Liver (tissue), 9 donors: ENCODE measurements around the gene DMRTA2. TPM values are rescaled to one million over a fixed set of nuclear protein-coding genes. Genes with fewer than 3 reads are reported as not detected.

Experiments used
- DNase-seq: peaks from one replicate; pipeline ENCODE4 v3.0.0-alpha.2; 2017; ENCODE audit warnings: low spot score
- H3K27ac ChIP-seq, 2 donors: one replicate each; pipeline ENCODE4 v1.7.0; 2013; ENCODE audit warnings: inconsistent platforms in 2 of 2, low read length in 2 of 2, control low read depth in 1 of 2, low read depth in 1 of 2, mild to moderate bottlenecking in 1 of 2
- H3K27me3 ChIP-seq, 4 donors: one replicate each; pipeline versions ENCODE4 v1.6.1 to v1.7.0; 2013; ENCODE audit warnings: low read length in 3 of 4, inconsistent platforms in 1 of 4, mild to moderate bottlenecking in 1 of 4, moderate library complexity in 1 of 4; ENCODE audit not compliant: control insufficient read depth in 4 of 4, insufficient read depth in 4 of 4
- H3K36me3 ChIP-seq, 4 donors: one replicate each; pipeline versions ENCODE4 v1.6.1 to v1.7.0; 2013; ENCODE audit warnings: low read length in 3 of 4, mild to moderate bottlenecking in 3 of 4, low read depth in 1 of 4, moderate library complexity in 1 of 4; ENCODE audit not compliant: control insufficient read depth in 4 of 4, insufficient read depth in 3 of 4
- H3K4me1 ChIP-seq, 4 donors: one replicate each; pipeline versions ENCODE4 v1.6.1 to v1.7.0; 2013; ENCODE audit warnings: low read length in 3 of 4, mild to moderate bottlenecking in 3 of 4, moderate library complexity in 1 of 4; ENCODE audit not compliant: control insufficient read depth in 4 of 4, insufficient read depth in 4 of 4
- H3K4me3 ChIP-seq, 3 donors: one replicate each; pipeline versions ENCODE4 v1.6.1 to v1.7.0; 2013; ENCODE audit warnings: low read length in 3 of 3, control low read depth in 1 of 3, low read depth in 1 of 3, mild to moderate bottlenecking in 1 of 3
- H3K9ac ChIP-seq, 2 donors: one replicate each; pipeline ENCODE4 v1.7.0; 2013; ENCODE audit warnings: low read length in 2 of 2, mild to moderate bottlenecking in 2 of 2, moderate library complexity in 2 of 2, control low read depth in 1 of 2, low read depth in 1 of 2
- H3K9me3 ChIP-seq, 4 donors: one replicate each; pipeline versions ENCODE4 v1.6.1 to v1.7.0; 2013; ENCODE audit warnings: low read length in 3 of 4; ENCODE audit not compliant: control insufficient read depth in 4 of 4
- FOXA1 ChIP-seq: IDR thresholded peaks from 2 replicates; pipeline ENCODE4 v1.6.1; 2016; ENCODE audit warnings: antibody characterized with exemption
- FOXA2 ChIP-seq: IDR thresholded peaks from 2 replicates; pipeline ENCODE4 v1.6.1; 2016; ENCODE audit warnings: antibody characterized with exemption
- HNF4G ChIP-seq: IDR thresholded peaks from 2 replicates; pipeline ENCODE4 v1.6.1; 2016; ENCODE audit warnings: antibody characterized with exemption
- JUND ChIP-seq, 2 donors: IDR thresholded peaks; 2 replicates each; pipeline ENCODE4 v1.6.1; 2016; ENCODE audit warnings: antibody characterized with exemption in 2 of 2
- NR2F2 ChIP-seq: IDR thresholded peaks from 2 replicates; pipeline ENCODE4 v1.6.1; 2016; ENCODE audit warnings: antibody characterized with exemption
- RXRA ChIP-seq, 2 donors: IDR thresholded peaks; 2 replicates each; pipeline ENCODE4 v1.6.1; 2017 to 2018; ENCODE audit warnings: antibody characterized with exemption in 2 of 2, mild to moderate bottlenecking in 1 of 2
- SP1 ChIP-seq: IDR thresholded peaks from 2 replicates; pipeline ENCODE4 v1.6.1; 2018; ENCODE audit warnings: antibody characterized with exemption, mild to moderate bottlenecking
- TAF1 ChIP-seq: conservative IDR thresholded peaks from 2 replicates; pipeline ENCODE4 v1.6.1; 2016; ENCODE audit warnings: antibody characterized with exemption, mild to moderate bottlenecking
- YY1 ChIP-seq: IDR thresholded peaks from 2 replicates; pipeline ENCODE4 v1.6.1; 2016; ENCODE audit warnings: antibody characterized with exemption, mild to moderate bottlenecking
- WGBS: extraction: QIAGEN DNeasy Blood & Tissue Kit; methylation state at CpG from one replicate; pipeline ENCODE4 v1.1.7; 2013; 5-methylcytosine and 5-hydroxymethylcytosine counted together
- polyA plus RNA-seq, 2 donors: library from polyadenylated mRNA; stranded (reverse) in 1 of 2; unstranded in 1 of 2; fragments of 200-250 nt in 1 of 2; fragments of >200 nt in 1 of 2; fragmentation: Nextera tagmentation in 1 of 2; extraction: Ambion mirVana in 1 of 2; gene quantifications; one replicate each; pipeline versions ENCODE4 v1.2.1 to v1.2.3, GENCODE V29; 2013 to 2015
- total RNA-seq, 2 donors: library from RNA; depleted of rRNA; stranded (reverse); fragments of >200 nt; gene quantifications; one replicate each; pipeline ENCODE4 v1.2.3, GENCODE V29; 2014
- TF ChIP-seq, protein P1 (sequence below): fragments of 150-350 bp; IDR thresholded peaks from 2 replicates; pipeline ENCODE4 v1.5.1; 2017; ENCODE audit warnings: improper control_type of control experiment, low read depth, low read length; ENCODE audit not compliant: missing input control
- TF ChIP-seq, protein P2 (sequence below): IDR thresholded peaks from 2 replicates; pipeline ENCODE4 v1.6.1; 2016; ENCODE audit warnings: antibody characterized with exemption
- TF ChIP-seq, protein P3 (sequence below): IDR thresholded peaks from 2 replicates; pipeline ENCODE4 v1.6.1; 2016; ENCODE audit warnings: antibody characterized with exemption
- TF ChIP-seq, protein P4 (sequence below): IDR thresholded peaks from 2 replicates; pipeline ENCODE4 v1.6.1; 2016; ENCODE audit warnings: antibody characterized with exemption, mild to moderate bottlenecking
- TF ChIP-seq, protein P5 (sequence below): IDR thresholded peaks from 2 replicates; pipeline ENCODE4 v1.6.1; 2016; ENCODE audit warnings: antibody characterized with exemption
- donor health status: healthy.
- donor health status: healthy.
- donor health status: healthy.
- donor health status: healthy.
- donor health status: healthy.

Gene DMRTA2
- total and polyA plus RNA-seq, 4 donors, result not detected

DNA sequence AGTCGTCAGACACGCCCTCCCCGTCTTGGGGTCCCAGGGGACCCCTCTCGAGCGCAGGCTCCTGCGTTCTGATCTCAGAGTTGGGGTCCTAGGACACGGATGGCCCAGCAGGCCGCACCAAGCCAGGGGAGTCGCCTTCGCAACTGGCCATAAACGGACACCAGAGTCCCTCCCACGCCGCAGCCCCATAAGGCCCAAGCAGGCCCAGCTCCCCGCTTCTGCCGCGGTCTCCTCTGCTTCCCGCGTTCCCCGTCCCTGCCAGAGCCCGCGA, 633 bp downstream of the DMRTA2 start (continued):
- TF ChIP-seq, protein P1, sequence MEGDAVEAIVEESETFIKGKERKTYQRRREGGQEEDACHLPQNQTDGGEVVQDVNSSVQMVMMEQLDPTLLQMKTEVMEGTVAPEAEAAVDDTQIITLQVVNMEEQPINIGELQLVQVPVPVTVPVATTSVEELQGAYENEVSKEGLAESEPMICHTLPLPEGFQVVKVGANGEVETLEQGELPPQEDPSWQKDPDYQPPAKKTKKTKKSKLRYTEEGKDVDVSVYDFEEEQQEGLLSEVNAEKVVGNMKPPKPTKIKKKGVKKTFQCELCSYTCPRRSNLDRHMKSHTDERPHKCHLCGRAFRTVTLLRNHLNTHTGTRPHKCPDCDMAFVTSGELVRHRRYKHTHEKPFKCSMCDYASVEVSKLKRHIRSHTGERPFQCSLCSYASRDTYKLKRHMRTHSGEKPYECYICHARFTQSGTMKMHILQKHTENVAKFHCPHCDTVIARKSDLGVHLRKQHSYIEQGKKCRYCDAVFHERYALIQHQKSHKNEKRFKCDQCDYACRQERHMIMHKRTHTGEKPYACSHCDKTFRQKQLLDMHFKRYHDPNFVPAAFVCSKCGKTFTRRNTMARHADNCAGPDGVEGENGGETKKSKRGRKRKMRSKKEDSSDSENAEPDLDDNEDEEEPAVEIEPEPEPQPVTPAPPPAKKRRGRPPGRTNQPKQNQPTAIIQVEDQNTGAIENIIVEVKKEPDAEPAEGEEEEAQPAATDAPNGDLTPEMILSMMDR, result no peak
- TF ChIP-seq YY1, result no peak
- TF ChIP-seq, protein P2, sequence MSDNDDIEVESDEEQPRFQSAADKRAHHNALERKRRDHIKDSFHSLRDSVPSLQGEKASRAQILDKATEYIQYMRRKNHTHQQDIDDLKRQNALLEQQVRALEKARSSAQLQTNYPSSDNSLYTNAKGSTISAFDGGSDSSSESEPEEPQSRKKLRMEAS, result no peak

DNA sequence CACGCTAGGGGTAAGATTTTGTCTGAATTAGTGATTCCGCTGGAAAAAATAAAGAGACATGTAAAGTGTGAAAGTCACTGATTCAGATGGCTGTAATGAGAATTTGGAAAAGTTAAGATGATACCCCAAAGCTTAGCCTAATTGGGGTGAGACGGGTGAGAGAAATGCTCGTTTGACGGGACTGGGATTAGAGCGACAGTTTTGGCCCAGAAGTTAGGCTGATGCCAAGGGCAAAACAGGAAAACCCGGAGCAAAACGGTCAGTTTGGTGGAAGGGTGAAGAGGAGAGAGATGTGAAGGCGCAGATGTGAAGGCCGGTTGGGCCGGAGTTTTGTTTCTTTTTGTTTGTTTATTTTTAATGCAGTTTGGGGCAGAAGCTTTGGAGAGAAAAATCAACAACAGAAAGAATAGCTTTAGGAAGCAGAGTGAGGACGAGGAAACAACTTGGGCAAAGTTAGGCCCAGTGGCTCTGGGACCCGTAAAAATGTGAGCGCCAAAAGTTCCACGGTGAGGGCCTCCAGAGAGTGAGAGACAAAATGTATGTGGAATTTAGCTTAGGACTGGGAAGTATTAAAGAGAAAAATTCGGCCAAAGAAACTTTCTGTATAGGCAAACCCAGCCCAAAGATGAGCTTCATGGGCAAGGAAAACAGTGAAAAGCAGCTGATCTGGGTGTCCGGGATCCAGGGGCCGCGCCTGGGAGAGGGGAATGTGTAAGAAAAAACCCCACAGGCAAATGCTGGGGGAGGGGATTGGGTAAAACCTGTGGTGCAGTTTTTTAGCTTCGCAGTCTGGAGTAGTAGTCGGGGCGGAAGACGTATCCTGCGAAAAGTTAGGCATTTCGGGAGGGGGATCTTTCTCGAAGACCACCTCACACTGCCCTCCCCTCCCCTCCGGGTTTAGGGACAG, 1.2 kb downstream of the DMRTA2 start:
- TF ChIP-seq JUND (IDR thresholded peaks at IDR 0.05) (no peak), FOXA1 (no peak), FOXA2 (no peak), SP1 (no peak), NR2F2 (no peak), TAF1 (no peak), HNF4G (no peak), RXRA (IDR thresholded peaks at IDR 0.05) (no peak)
- TF ChIP-seq, protein P3, sequence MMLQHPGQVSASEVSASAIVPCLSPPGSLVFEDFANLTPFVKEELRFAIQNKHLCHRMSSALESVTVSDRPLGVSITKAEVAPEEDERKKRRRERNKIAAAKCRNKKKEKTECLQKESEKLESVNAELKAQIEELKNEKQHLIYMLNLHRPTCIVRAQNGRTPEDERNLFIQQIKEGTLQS, result no peak
- TF ChIP-seq, protein P4, sequence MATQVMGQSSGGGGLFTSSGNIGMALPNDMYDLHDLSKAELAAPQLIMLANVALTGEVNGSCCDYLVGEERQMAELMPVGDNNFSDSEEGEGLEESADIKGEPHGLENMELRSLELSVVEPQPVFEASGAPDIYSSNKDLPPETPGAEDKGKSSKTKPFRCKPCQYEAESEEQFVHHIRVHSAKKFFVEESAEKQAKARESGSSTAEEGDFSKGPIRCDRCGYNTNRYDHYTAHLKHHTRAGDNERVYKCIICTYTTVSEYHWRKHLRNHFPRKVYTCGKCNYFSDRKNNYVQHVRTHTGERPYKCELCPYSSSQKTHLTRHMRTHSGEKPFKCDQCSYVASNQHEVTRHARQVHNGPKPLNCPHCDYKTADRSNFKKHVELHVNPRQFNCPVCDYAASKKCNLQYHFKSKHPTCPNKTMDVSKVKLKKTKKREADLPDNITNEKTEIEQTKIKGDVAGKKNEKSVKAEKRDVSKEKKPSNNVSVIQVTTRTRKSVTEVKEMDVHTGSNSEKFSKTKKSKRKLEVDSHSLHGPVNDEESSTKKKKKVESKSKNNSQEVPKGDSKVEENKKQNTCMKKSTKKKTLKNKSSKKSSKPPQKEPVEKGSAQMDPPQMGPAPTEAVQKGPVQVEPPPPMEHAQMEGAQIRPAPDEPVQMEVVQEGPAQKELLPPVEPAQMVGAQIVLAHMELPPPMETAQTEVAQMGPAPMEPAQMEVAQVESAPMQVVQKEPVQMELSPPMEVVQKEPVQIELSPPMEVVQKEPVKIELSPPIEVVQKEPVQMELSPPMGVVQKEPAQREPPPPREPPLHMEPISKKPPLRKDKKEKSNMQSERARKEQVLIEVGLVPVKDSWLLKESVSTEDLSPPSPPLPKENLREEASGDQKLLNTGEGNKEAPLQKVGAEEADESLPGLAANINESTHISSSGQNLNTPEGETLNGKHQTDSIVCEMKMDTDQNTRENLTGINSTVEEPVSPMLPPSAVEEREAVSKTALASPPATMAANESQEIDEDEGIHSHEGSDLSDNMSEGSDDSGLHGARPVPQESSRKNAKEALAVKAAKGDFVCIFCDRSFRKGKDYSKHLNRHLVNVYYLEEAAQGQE, result no peak
- TF ChIP-seq, protein P5, sequence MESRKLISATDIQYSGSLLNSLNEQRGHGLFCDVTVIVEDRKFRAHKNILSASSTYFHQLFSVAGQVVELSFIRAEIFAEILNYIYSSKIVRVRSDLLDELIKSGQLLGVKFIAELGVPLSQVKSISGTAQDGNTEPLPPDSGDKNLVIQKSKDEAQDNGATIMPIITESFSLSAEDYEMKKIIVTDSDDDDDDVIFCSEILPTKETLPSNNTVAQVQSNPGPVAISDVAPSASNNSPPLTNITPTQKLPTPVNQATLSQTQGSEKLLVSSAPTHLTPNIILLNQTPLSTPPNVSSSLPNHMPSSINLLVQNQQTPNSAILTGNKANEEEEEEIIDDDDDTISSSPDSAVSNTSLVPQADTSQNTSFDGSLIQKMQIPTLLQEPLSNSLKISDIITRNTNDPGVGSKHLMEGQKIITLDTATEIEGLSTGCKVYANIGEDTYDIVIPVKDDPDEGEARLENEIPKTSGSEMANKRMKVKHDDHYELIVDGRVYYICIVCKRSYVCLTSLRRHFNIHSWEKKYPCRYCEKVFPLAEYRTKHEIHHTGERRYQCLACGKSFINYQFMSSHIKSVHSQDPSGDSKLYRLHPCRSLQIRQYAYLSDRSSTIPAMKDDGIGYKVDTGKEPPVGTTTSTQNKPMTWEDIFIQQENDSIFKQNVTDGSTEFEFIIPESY, result no peak
- TF ChIP-seq, protein P2, result no peak
- TF ChIP-seq, protein P1, result no peak
- H3K4me1 ChIP-seq, result peaks cover 30 to 54% (median 36%) of the 10 kb centered on the region in 4 donors
- WGBS, result 15% methylated on average over 27 of the region's 27 CpGs
- H3K4me3 ChIP-seq, result no peak overlapping the region
- H3K27me3 ChIP-seq, result peaks cover 11 to 22% (median 16%) of the 10 kb centered on the region in 4 donors
- no peaks in the 10 kb centered on the region for H3K9me3 ChIP-seq
- no peak overlapping the region for H3K9ac ChIP-seq
- H3K36me3 ChIP-seq, result no peaks in the 10 kb centered on the region
- DNase-seq, result no peak
- no peak overlapping the region for H3K27ac ChIP-seq
